ENCODE results near the gene FMNL2.

GRCh38 chr2:152637251-152637650, 302.3 kb downstream of the FMNL2 start:
- TF ChIP-seq EZH2 (IDR thresholded peaks at IDR 0.05) = no peak
- TF ChIP-seq POLR2AphosphoS5 (IDR thresholded peaks at IDR 0.05; ENCODE audit: borderline replicate concordance, low read depth, low read length) = no peak
- no peak for TF ChIP-seq FOXP2 (optimal IDR thresholded peaks at IDR 0.05; ENCODE audit: control extremely low read depth, extremely low read length, insufficient read depth)
